Measurements from ENCODE around the gene RXYLT1. TPM values are rescaled to one million over a fixed set of nuclear protein-coding genes. Genes with fewer than 3 reads are reported as not detected.

Gene RXYLT1, protein sequence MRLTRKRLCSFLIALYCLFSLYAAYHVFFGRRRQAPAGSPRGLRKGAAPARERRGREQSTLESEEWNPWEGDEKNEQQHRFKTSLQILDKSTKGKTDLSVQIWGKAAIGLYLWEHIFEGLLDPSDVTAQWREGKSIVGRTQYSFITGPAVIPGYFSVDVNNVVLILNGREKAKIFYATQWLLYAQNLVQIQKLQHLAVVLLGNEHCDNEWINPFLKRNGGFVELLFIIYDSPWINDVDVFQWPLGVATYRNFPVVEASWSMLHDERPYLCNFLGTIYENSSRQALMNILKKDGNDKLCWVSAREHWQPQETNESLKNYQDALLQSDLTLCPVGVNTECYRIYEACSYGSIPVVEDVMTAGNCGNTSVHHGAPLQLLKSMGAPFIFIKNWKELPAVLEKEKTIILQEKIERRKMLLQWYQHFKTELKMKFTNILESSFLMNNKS
- total RNA-seq, result 18.8 and 19.2 TPM in 2 replicates

DNA sequence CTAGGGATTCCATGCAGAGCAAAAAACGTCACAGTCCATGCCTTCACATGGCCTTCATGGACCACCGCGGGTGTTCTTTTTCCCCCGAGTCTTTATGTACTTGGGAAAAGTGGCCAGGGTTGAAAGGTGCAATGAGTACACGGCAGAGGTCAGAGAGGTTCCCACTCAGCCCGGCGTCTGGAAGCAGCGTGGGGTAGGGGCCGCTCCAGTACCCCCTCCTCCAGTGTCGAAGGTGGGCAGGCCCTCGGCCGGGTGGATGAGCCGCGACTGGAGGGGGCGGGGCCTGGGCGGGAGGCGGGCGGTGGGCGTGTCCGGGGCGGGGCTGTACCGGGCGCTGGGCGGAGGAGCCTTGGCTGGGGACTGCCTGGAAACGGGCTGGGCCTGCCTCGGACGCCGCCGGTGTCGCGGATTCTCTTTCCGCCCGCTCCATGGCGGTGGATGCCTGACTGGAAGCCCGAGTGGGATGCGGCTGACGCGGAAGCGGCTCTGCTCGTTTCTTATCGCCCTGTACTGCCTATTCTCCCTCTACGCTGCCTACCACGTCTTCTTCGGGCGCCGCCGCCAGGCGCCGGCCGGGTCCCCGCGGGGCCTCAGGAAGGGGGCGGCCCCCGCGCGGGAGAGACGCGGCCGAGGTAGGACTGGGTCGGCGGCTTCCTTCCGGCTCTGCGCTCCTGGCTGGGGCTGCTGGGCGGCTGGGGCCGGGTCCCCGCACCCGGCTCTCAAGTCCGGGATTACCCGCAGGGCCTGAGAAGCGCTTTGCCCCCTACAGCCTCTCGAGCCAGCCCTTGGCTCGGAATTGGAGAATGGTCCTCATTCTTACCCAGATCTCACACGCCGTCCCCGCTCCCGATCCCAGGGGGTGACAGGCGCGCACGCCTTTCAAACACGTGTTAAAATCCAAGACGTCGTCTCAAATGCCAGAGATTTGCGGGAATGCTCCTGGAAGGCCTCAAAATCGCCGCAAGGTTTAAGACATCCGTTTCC lies at the start of gene RXYLT1:
Gene RXYLT1, plus strand, starts transcription at position 412 of the 984 bp plus-strand sequence. Its CDS starts 52 bp downstream, at position 464.

DNA sequence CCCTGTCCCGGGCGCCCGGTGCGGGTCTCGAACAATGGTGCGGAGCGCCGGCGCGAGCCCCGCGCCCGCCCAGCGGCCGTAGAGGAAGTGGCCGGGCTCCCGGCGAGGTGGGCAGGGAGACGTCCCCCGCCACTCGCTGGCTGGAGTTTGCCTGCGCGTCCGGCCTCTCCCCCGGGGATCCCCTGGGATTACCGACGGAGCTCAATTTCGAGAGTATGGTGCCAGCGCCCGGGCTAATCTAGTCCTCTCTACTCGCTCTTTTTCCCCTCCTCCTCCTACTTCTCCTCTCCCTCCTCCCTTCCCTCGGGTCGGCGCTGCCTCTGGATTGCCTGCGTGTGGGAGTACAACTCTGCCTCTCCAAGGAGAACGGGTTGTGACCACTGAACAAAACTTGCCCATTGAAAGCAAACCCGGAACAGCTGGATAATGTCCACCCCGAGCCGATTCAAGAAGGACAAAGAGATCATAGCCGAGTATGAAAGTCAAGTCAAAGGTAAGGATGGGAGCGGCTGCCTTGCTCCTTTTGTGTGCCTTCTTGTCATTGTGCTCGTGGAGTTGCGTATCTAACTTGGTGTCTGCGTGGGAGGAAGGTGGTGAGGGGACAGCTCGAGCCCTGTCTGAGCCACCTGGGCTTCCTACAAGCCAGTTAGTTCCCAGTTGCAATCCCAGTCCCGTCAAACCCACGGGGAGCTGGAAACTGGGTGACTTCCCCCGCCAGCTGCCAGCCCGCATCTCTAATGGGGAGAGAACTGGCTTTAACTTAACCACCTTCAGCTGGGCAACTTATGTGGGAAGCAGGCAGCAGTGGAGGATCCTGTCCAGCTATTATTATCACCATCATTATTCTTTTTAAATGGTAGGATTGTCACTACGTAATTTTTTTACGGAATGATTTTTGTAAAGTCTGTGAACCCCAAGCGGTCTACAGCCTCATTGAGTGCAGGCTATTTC lies 65.0 kb downstream of the RXYLT1 start, which contains the start of gene SRGAP1:
Gene SRGAP1, plus strand, starts transcription at position 310 of the 951 bp plus-strand sequence. Its CDS starts 117 bp downstream, at position 427.

Small RNA genes within 50 kb of the gene (small RNA-seq; reads per million reads assigned to genes)
- gene AC084357.1, result not detected

Other genes starting within 250 kb of the RXYLT1 start
- gene DPY19L2, start 111.4 kb upstream of the RXYLT1 start, total RNA-seq, result 0.65 and 1.1 TPM in 2 replicates
- gene SRGAP1, start 64.8 kb downstream of the RXYLT1 start, total RNA-seq, result 32.8 and 35.8 TPM in 2 replicates

Measured in articular chondrocyte of knee joint (primary cell).